Activated CD4-positive, CD25-positive, alpha-beta regulatory T cell treated with anti-CD3 and anti-CD28 coated beads, Interleukin-2, amount 50 U/mL, for 24 hours (primary cell): ENCODE measurements around the gene SPTBN1.

Experiments
- ATAC-seq, 2 donors: fragments of 150-1000 bp; cut with Tn5 transposase; one replicate each; pipeline ENCODE4 v1.10.0; 2021; ENCODE audit warnings: mild to moderate bottlenecking in 1 of 2, moderate library complexity in 1 of 2

SPTBN1 gene

DNA sequence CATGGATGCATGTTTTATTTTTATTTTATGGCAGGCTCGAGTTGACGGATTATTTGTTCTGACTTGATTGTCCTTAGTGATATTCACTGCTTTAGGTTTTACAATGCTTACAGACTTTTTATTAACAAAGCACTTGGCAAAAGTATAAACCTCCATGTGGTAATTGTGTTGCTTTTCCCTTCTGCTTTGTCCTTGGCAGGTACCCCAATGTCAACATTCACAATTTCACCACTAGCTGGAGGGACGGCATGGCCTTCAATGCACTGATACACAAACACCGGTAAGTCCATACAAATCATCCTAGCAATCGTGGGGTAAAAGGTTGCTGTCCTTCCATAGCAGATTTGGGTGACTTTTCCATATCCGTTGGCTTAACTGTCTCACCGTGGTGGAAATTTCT is 161.3 kb downstream of the SPTBN1 start:
- ATAC-seq: no peak

DNA sequence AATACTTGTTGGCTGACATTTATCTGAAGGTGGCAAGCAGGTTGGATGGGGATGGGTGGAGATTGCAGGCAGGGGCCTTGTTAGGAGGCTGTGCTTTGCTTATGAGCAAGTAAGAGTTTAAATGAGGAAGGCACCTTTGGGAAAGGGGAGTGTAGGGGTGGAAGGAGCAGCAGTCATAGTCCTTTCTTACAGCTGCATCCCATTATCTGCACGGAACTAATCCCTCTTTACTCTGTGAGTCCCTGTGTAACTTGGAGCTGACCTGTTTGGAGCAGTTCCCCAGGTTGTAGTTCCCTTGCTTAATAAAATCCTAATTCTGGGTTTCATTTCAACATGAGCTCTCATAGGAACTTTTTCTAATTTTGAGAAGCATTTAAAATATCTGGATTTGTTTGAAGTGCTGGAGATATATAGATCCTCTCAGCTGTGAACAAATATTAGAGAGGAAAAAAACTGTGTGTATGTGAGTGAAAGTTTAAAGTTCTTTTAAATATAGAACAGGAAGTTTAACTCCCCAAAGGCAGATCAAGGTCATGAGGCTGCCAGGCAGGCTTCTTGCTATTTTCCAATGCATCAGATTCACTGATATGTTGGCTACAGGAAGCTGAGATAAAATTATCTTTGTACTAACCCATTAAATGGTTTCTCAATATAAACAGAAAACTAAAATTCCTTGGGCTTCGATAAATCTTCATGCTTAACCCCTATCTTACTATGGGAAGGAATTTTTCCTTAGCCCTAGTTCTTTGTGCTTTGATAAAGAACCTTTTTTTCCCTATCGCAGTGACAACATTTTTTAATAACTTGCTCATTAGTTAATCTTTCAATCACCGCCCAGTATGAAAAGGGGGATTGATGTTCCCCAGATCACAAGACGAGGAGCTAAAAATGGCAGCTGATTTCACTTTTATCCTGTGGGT is 162.8 kb downstream of the SPTBN1 start:
- no peak for ATAC-seq

DNA sequence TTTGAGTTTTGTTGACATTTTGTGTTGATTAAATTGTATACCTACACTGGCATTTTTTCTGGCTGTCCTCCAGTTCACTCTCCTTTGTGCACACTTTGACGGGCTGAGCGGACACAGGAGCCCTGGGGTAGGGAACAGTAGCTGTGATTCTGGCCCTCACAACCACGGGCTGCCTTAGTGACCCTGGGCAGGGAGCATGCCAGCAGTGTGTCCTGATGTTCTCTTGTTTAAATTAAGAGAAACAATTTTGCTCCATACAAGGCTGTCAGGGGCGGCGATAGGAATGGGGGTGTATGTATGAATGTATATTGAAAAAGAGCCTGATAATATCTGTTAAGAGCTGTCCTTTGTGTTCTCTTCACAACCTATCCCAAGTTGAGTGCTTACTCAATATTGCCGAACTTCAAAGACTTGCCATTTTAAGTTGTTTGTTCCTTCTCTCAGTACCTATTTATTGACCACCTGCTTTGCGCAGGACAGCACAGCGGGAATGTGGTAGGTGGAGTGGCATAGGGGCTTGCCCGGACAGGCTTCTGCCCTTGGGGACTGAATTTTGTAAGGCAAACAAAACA is 163.6 kb downstream of the SPTBN1 start:
- no peak for ATAC-seq

DNA sequence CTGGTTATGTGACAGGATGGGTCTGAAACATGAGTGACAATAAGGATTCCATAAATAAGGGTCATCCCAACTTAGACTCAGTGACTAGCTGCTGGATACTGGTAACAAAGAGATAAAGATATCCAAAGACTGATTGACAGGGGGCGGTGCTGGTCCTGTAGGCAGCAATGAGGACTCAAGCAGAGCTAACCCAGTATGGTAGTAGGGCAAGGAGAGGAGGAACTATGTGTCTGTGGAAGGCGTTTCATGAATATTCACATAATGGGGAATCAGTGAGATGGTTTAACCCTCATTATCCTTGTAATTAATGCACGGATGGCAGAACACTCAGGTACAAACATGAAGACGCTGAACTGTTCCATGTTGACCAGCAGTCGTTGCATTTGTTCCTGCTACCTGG is 164.8 kb downstream of the SPTBN1 start:
- ATAC-seq: no peak

DNA sequence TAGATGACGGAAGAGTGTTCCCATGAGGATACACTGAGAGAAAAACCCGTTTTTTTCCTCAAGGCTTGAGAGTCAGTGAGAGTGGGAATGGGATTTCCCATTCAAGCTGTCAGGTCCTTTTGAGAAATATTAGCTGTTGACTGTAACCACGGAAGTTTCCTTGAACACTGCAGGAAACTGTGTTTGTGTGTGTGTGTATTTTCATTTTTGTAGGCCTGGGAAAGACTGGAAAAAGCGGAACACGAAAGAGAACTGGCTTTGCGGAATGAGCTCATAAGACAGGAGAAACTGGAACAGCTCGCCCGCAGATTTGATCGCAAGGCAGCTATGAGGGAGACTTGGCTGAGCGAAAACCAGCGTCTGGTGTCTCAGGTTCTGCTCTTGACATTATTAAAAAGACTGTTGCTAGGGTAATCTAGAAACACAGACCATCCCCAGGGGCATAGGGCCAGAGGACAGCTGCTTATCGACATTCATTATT is 168.5 kb downstream of the SPTBN1 start:
- no peak for ATAC-seq

DNA sequence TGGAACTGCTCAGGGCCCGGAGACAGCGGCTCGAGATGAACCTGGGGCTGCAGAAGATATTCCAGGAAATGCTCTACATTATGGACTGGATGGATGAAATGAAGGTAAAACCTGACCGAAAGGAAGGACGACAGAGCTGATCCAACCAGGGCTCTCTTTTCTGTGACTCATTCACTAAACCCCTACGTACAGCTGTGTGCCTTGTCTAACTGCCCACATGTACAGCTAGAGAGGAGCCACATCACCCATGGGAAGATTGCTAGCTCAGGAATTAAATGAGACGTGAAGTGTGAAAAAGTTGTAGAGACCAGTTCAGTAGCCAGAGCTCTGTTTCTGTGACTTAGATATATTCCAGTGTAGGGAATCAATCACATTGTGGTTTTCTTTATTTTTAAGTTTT is 170.0 kb downstream of the SPTBN1 start:
- no peak for ATAC-seq

DNA sequence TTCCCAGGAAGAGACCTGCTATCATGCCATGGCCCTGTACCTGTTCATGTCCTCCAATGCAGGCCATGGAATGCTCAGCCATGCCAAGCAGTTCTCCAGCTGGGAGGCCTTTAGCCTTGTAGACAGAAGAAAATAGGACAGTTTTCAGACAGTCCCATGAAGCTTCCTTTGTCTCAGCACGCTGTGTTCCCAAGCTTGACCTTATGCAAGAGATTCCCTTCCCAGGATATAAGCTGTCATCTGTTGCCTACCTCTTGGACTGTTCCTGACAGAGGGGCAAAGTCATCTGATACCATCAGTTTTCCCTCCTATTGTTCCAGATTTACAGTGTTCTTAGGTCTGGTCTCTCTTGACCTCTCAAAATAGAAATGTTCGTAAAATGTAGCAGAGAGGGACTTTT is 170.8 kb downstream of the SPTBN1 start:
- no peak for ATAC-seq

DNA sequence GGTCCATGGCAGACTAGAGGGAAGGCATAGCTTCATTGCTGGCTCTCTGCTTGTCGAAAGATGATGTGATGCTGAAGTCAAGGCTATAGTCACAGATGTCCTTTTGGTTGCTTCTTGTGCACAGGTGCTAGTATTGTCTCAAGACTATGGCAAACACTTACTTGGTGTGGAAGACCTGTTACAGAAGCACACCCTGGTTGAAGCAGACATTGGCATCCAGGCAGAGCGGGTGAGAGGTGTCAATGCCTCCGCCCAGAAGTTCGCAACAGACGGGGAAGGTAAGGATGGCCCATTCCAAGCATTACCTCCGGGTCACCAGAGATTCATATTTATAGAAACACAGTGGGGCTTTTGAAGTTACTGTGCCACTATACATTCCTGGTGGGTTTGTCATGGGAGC is 171.8 kb downstream of the SPTBN1 start:
- ATAC-seq: no peak

DNA sequence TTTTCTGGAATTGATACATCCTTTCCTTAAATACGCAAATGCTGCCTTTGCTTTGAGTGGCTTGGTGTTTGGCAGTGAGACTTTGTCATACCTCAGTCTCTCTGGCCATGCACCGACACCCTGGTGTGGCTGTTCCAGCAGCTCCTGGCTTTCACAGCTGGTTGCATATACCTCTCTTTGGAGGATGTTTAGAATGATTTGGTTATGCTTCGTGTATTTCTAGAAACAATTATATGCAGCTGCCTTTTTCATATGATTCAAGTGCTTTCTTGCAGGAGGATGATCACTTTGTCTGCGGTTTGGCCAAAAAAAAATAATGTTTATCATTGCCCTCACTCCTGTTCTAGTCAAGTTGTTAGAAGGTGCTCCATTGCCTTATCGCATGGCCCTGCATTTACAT is 172.3 kb downstream of the SPTBN1 start:
- ATAC-seq: no peak

DNA sequence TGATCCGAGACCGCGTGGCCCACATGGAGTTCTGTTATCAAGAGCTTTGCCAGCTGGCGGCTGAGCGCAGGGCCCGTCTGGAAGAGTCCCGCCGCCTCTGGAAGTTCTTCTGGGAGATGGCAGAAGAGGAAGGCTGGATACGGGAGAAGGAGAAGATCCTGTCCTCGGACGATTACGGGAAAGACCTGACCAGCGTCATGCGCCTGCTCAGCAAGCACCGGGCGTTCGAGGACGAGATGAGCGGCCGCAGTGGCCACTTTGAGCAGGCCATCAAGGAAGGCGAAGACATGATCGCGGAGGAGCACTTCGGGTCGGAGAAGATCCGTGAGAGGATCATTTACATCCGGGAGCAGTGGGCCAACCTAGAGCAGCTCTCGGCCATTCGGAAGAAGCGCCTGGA is 172.8 kb downstream of the SPTBN1 start:
- ATAC-seq: no peak

DNA sequence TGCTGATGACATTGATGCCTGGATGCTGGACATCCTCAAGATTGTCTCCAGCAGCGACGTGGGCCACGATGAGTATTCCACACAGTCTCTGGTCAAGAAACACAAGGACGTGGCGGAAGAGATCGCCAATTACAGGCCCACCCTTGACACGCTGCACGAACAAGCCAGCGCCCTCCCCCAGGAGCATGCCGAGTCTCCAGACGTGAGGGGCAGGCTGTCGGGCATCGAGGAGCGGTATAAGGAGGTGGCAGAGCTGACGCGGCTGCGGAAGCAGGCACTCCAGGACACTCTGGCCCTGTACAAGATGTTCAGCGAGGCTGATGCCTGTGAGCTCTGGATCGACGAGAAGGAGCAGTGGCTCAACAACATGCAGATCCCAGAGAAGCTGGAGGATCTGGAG is 173.3 kb downstream of the SPTBN1 start:
- no peak for ATAC-seq

DNA sequence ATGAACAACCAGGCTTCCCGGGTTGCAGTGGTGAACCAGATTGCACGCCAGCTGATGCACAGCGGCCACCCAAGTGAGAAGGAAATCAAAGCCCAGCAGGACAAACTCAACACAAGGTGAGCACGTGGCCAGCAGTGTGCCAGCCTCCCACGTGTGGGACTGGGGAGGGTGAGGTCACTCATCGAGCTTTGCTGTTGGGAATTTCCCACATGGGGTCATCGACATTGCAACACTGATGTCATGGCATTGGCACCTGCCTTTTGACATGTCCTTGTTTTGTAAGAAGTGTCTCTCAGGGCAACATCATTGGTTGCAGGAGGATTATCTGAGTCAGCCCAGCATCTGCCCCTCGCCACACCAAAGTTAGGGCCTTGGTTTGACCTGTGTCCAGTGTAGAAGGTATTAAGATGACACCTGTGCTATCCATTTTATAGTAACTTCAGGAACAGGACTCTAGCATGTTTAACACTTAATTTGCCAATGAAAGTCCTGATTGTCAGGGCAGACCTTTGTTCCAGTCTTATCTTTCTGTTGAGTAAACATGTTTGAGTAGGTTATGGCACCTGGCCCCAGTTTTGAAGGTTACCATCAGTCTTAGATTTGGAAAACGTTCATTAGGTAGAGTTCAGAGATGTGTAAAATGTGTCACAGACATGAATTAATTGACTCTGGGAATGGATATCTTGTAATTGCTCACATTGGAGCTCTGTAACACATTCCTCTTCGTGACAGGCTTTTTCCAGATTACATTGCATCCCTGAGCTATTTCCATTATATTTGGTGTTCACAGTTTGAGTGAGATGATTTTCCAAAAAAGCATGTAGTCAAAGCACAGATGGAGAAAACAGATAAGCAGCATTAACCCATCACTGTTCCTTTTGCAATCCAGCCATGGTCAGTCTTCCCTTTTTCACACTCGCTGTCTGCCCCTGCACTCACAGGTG is 174.1 kb downstream of the SPTBN1 start:
- peak; percentile 35 to 73 for ATAC-seq

DNA sequence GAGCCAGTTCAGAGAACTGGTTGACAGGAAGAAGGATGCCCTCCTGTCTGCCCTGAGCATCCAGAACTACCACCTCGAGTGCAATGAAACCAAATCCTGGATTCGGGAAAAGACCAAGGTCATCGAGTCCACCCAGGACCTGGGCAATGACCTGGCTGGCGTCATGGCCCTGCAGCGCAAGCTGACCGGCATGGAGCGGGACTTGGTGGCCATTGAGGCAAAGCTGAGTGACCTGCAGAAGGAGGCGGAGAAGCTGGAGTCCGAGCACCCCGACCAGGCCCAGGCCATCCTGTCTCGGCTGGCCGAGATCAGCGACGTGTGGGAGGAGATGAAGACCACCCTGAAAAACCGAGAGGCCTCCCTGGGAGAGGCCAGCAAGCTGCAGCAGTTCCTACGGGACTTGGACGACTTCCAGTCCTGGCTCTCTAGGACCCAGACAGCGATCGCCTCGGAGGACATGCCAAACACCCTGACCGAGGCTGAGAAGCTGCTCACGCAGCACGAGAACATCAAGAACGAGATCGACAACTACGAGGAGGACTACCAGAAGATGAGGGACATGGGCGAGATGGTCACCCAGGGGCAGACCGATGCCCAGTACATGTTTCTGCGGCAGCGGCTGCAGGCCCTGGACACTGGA is 174.9 kb downstream of the SPTBN1 start:
- no peak for ATAC-seq

DNA sequence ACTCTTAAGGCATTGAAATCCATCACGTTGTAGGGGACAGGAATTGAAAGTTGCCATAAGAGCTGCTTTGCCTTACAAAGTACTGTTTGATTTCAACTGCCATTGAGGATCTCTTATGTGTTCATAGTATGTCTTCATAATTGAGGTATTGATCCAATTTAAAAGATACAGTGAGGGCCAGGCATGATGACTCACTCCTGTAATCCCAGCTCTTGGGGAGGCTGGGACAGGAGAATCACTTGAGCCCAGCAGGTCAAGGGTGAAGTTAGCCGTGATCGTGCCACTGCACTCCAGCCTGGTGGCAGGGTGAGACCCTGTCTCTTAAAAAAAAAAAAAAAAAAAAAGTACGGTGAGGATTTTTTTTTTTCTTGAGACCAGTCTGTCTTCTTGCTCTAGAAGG is 175.6 kb downstream of the SPTBN1 start:
- ATAC-seq: no peak

DNA sequence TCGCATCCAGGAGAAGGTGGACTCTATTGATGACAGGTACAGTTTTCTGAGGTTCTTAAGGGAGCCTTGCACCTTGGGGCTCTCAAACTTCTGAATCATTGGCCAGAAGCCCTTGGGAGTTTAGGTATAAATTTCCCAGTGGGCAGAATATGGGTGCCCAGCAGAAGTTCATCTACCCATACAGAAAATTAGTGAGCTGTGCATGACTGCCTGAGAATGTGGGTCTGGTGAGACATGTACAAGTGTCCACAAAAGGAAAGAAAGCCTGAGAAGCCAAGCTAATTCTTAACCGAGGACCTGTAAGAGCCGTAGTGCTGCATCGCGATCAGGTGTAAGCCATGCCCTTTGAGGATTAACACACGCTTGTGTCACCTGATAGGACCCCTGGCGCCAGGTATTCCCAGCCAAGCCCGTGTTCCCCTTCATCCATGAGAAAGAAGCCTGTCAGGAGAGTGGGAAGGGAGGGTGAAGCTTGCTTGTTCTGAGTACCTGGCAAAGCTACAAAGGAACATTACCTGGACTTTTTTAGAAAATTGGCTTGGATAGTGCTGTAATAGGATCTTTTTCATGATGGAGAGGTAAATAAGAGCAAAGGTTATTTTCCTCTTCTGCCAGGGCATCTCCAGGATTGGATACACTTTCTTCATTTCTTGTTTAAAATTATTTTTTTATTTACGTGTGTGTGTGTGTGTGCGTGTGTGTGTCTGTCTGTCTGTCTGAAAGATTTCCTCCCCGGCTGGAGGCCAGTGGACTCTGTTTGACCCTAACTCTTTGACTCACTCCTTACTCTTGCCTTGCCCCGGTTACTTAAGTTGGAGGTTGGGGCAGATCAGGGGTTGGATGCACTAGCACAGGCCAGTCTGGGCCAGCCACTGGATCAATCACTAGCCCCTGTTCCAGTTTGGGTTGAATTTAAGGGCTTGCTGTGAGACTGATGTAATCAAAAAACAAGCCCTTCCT is 176.9 kb downstream of the SPTBN1 start:
- ATAC-seq: no peak

DNA sequence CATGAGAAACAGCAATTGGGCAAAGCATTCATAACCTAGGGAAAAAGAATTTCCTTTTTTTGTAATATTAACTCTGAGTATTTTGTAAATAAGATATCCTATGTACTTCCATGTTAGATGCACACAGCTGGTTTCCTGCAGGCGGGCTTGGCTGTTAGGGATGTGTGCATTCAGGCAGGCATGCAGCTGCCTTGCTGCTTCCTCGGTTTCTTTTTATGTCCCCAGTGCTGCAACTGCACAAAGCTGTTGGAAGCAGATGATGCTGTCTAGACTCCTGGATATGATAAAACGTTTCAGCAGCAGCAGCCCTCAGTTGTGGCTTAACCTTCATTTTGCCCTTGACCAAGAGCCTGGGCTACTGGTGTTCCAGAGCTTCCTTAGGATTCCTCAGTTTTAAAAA is 177.9 kb downstream of the SPTBN1 start:
- ATAC-seq: no peak

DNA sequence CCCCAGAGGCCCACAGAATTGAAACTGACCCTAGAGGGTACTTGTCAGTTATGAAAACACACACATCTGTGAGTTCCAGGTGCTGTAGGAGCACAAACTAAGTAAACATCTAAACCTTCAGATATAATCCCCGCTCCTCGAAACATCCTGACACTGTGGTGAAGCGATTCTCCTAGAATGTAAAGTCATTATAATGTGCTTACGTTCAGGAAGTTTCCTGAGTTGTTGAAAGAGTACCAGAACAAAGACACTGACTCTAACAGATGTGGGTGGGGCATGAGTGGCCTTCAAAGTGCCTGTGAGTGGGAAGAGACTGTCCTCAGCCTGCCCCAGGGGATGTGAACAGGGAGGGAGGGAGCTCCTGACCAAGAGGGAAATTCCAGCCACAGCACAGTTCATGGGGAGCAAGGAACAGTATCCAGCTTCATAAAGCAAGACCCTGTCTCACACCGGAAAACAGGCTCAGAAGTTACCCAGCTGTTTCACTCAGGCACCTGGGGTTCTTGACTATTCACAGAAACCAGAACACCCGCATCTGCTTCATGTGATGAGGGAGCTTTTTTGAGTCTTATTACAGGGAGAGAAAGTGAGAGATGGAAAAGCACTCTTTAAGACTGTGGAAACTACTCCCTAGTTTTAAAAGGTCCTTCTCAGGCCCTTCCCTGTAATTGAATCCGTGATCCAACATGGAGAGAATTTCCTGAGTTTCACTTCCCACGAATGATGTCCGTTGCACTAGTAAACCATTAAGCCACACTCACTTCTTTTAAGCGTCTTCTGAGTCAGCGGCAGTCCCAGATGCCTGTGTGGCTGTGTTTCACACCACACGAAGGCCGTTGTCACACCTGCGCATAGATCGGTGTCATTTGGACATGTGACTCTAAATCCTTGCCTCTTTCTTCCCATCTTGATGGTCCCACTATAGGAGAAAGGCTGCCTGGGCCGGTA is 178.7 kb downstream of the SPTBN1 start:
- no peak for ATAC-seq

DNA sequence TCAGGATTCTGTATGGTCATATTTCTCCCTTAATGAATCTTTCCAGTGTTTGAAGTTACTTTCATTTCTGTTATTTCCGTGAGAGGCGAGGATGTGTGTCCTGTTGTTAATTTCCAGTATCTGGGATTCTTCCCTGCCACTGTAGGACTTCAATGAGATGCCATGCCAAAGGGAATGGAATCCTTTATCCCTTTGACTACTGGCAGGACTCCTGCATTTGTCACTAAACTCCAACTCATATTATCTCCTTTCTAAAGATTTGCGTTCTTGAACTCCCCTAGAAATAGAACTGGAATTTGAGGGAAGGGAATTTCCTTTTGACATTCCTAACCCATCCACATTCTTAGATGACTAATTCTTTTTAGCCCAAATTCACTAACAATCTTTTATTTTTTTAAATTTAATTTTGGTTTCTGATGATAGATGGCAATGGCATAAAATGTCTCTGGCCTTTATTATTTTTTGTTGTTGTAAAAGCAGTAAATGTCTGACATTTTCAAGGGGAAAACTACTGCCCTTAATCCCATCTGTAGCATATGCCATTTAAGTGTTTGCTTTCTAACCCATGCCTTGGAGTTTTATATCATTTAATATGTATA is 179.5 kb downstream of the SPTBN1 start:
- no peak for ATAC-seq

DNA sequence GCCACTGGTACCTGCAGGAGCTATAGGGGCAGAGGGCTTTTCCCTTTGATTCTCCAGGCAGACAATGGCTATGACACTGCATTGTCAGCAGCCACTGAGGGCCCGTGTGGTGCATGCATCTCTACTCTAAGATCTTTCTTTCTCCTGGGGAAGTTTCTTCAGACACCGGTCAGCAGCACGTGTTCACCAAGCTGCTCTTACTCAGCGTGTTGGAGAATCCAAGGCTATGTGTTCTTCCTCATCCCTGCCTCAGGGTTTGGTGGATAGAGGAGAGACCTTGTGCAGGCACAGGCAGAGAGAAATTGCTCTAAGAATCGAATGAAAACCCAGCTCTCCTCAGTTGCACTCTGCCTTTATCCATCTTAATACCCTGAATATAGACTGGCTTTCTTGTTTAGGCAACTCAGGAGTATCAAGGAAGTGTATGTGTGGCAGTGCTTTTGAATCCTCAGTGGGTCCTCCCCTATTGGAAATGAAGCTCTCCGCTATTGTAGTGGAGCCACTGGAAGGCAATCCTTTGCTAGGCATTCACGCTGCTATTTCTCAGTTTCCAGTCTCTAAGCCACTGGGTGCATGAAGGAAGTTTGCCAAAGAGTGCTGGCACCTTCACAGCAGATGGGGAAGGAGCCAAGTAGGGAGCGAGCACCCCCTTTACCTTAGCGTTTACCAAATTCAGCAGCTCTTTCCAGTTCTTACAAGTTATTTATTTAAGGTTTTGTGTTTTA is 180.4 kb downstream of the SPTBN1 start:
- no peak for ATAC-seq
